CD4-positive, alpha-beta memory T cell (primary cell): ENCODE results near the gene GADL1. TPM values are rescaled to one million over a fixed set of nuclear protein-coding genes. Genes with fewer than 3 reads are reported as not detected.

Experiments used
- CTCF ChIA-PET: fragments of 350-600 bp; sonication (Branson Sonifier 250); formaldehyde crosslinking; loops from one replicate; lab custom pipeline; 2021; ENCODE audit warnings: inconsistent platforms; ENCODE audit not compliant: partially characterized antibody; lab: Charles Lee
- POLR2A ChIA-PET: fragments of 350-600 bp; sonication (Branson Sonifier 250); formaldehyde crosslinking; loops from one replicate; lab custom pipeline; 2021; ENCODE audit not compliant: partially characterized antibody; lab: Charles Lee
- DNase-seq, 5 donors: peaks; one replicate each; pipeline versions ENCODE4 v3.0.0 to v3.0.0-alpha.2; 2020 to 2022; ENCODE audit warnings: mixed read lengths in 1 of 5
- H3K27ac ChIP-seq: one replicate; pipeline ENCODE4 v1.7.0; 2013; ENCODE audit warnings: low read depth, low read length
- H3K27me3 ChIP-seq: 2 replicates; pipeline ENCODE4 v1.7.0; 2013; ENCODE audit warnings: mild to moderate bottlenecking, low read length, moderate library complexity; ENCODE audit not compliant: insufficient read depth
- H3K36me3 ChIP-seq: 2 replicates; pipeline ENCODE4 v1.7.0; 2013; ENCODE audit warnings: mild to moderate bottlenecking, low read length, moderate library complexity; ENCODE audit not compliant: insufficient read depth
- H3K4me1 ChIP-seq: 2 replicates; pipeline ENCODE4 v1.7.0; 2013; ENCODE audit warnings: mild to moderate bottlenecking, low read length, moderate library complexity; ENCODE audit not compliant: insufficient read depth
- H3K4me3 ChIP-seq, 2 donors: one replicate each; pipeline ENCODE4 v1.7.0; 2013; ENCODE audit warnings: low read length in 2 of 2, mild to moderate bottlenecking in 1 of 2
- H3K9me3 ChIP-seq, 2 donors: one replicate each; pipeline ENCODE4 v1.7.0; 2013; ENCODE audit warnings: low read length in 2 of 2, control low read depth in 1 of 2; ENCODE audit not compliant: control insufficient read depth in 1 of 2
- H3K27ac Mint-ChIP-seq, 7 donors: one replicate each; pipeline ENCODE4 v1.8.0; 2020 to 2021; ENCODE audit warnings: mixed read lengths in 7 of 7, mild to moderate bottlenecking in 6 of 7, inconsistent platforms in 3 of 7, moderate library complexity in 3 of 7
- H3K27me3 Mint-ChIP-seq, 2 donors: one replicate each; pipeline ENCODE4 v1.8.0; 2020 to 2021; ENCODE audit warnings: mixed read lengths in 2 of 2
- H3K36me3 Mint-ChIP-seq, 2 donors: one replicate each; pipeline ENCODE4 v1.8.0; 2020 to 2021; ENCODE audit warnings: mixed read lengths in 2 of 2, inconsistent platforms in 1 of 2, mild to moderate bottlenecking in 1 of 2
- H3K4me1 Mint-ChIP-seq, 4 donors: one replicate each; pipeline ENCODE4 v1.8.0; 2020 to 2021; ENCODE audit warnings: mixed read lengths in 4 of 4, mild to moderate bottlenecking in 1 of 4
- H3K4me3 Mint-ChIP-seq, 8 donors: one replicate each; pipeline ENCODE4 v1.8.0; 2020 to 2021; ENCODE audit warnings: mixed read lengths in 8 of 8, mild to moderate bottlenecking in 7 of 8, moderate library complexity in 6 of 8, inconsistent platforms in 3 of 8
- H3K9me3 Mint-ChIP-seq, 8 donors: one replicate each; pipeline ENCODE4 v1.8.0; 2020 to 2021; ENCODE audit warnings: mixed read lengths in 8 of 8, mild to moderate bottlenecking in 5 of 8, inconsistent platforms in 3 of 8, moderate library complexity in 1 of 8
- intact Hi-C: fragments of 100-400 bp; cut with micrococcal nuclease; formaldehyde crosslinking; loops from one replicate; pipeline ENCODE4 v1.15.1; 2023
- polyA plus RNA-seq, 2 donors: library from polyadenylated mRNA; unstranded; fragments of 300-500 nt; fragmentation: Illumina TruSeq; gene quantifications; one replicate each; pipeline ENCODE4 v1.2.3, GENCODE V29; 2021
- total RNA-seq, 2 experiments: library from RNA; stranded (reverse); gene quantifications; one replicate each; pipeline ENCODE4 v1.2.3, GENCODE V29; 2021

GADL1 gene
- total and polyA plus RNA-seq, 4 experiments from 2014 or later, result not detected

DNA sequence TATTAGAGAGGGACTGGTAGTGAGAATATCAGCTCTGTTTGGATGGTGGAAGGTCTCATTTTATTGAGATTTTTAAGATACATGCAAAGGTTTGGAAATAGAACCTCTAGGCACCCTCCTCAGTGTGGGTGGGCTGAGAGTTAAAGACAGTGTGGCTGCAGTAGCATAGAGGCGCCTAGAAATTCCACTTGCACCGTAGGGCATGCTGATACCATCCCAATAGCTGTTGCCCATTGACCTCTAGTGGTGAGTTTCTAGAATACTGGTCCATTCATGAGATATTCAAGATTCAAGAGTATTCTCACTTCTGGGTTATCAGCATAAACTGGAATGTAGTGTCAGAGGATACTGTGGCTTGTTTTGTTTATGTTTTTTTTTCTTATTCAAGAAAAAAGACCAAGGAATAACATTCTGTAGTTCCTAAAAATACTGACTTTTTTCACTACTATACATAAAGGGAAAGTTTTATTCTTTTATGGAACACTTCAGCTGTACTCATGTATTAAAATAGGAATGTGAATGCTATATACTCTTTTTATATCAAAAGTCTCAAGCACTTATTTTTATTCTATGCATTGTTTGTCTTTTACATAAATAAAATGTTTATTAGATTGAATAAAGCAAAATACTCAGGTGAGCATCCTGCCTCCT, 200.9 kb downstream of the GADL1 start:
- peak; percentile 60 to 70 (median 67) for DNase-seq
- Histone ChIP-seq H3K4me3 (no peak overlapping the region), H3K27me3 (no peaks in the 10 kb centered on the region), H3K4me1 (peaks cover 26% of the 10 kb centered on the region), H3K36me3 (peaks cover 59% of the 10 kb centered on the region), H3K27ac (no peak overlapping the region), H3K9me3 (no peaks in the 10 kb centered on the region)
- ChIA-PET CTCF (interaction anchor here (0.6 to 6.5 kb wide), 70 partner anchors 8 to 680 kb away, joined by 3 to 74 read pairs (median 4); no protein-coding TSS in a partner anchor), POLR2A (interaction anchor here (0.8 to 4.5 kb wide), 14 partner anchors 11 to 374 kb away, joined by 3 to 18 read pairs (median 4); partner anchors contain the start of gene TGFBR2)
- H3K36me3 Mint-ChIP-seq, result peaks cover 64 to 89% of the 10 kb centered on the region in 2 donors
- H3K4me1 Mint-ChIP-seq, result peaks cover 34 to 46% (median 38%) of the 10 kb centered on the region in 4 donors
- peak overlapping the region; percentile 17 to 86 (median 47) for H3K27ac Mint-ChIP-seq
- no peak overlapping the region for H3K4me3 Mint-ChIP-seq
- no peaks in the 10 kb centered on the region for H3K27me3 Mint-ChIP-seq
- H3K9me3 Mint-ChIP-seq, result no peaks in the 10 kb centered on the region
- intact Hi-C loops, result loop anchor here (1.0 to 5.0 kb wide), 8 partner anchors 35 to 651 kb away; no protein-coding TSS in a partner anchor

- Mint-ChIP-seq H3K4me1 (peaks cover 40 to 56% (median 47%) of the 10 kb centered on the region in 4 donors), H3K27ac (peak overlapping the region in 6 of 7 donors; percentile 33 to 74 (median 48)), H3K4me3 (no peak overlapping the region), H3K36me3 (peaks cover 71 to 90% of the 10 kb centered on the region in 2 donors), H3K27me3 (no peaks in the 10 kb centered on the region), H3K9me3 (no peaks in the 10 kb centered on the region)
- H3K4me1 ChIP-seq, result peaks cover 35% of the 10 kb centered on the region
- no peaks in the 10 kb centered on the region for H3K27me3 ChIP-seq
- intact Hi-C loops, result loop anchor here (1.0 to 5.0 kb wide), 8 partner anchors 34 to 650 kb away; no protein-coding TSS in a partner anchor
- no peak overlapping the region for H3K4me3 ChIP-seq
- POLR2A ChIA-PET, result interaction anchor here (0.8 to 4.5 kb wide), 12 partner anchors 10 to 373 kb away, joined by 3 to 18 read pairs (median 4); partner anchors contain the start of gene TGFBR2
- CTCF ChIA-PET, result interaction anchor here (0.6 to 6.5 kb wide), 56 partner anchors 8 to 679 kb away, joined by 3 to 74 read pairs (median 4); no protein-coding TSS in a partner anchor
- H3K27ac ChIP-seq, result no peak overlapping the region
- H3K36me3 ChIP-seq, result peaks cover 67% of the 10 kb centered on the region
- no peaks in the 10 kb centered on the region for H3K9me3 ChIP-seq
- no peak for DNase-seq
Measured at GRCh38 chr3:30692498-30693130, 201.8 kb downstream of the GADL1 start.

- H3K36me3 Mint-ChIP-seq, result peaks cover 70 to 90% of the 10 kb centered on the region in 2 donors
- ChIA-PET CTCF (interaction anchor here (0.6 to 6.5 kb wide), 17 partner anchors 25 to 678 kb away, joined by 3 to 74 read pairs (median 8); no protein-coding TSS in a partner anchor), POLR2A (interaction anchor here (0.9 to 4.5 kb wide), 4 partner anchors 25 to 86 kb away, joined by 3 to 18 read pairs (median 4); partner anchors contain the start of gene TGFBR2)
- Histone ChIP-seq H3K27me3 (no peaks in the 10 kb centered on the region), H3K4me3 (no peak overlapping the region), H3K4me1 (peaks cover 36% of the 10 kb centered on the region), H3K27ac (no peak overlapping the region), H3K9me3 (no peaks in the 10 kb centered on the region), H3K36me3 (peaks cover 71% of the 10 kb centered on the region)
- no peak for DNase-seq
- intact Hi-C loops, result loop anchor here (2.0 to 5.0 kb wide), 2 partner anchors 33 to 255 kb away; no protein-coding TSS in a partner anchor
- peak overlapping the region; percentile 33 to 74 (median 48) for H3K27ac Mint-ChIP-seq
- no peak overlapping the region for H3K4me3 Mint-ChIP-seq
- H3K27me3 Mint-ChIP-seq, result no peaks in the 10 kb centered on the region
- no peaks in the 10 kb centered on the region for H3K9me3 Mint-ChIP-seq
- peaks cover 44 to 62% (median 52%) of the 10 kb centered on the region in 4 donors for H3K4me1 Mint-ChIP-seq
Measured at GRCh38 chr3:30691944-30692343, 202.5 kb downstream of the GADL1 start.

GRCh38 chr3:30691249-30691880, 203.1 kb downstream of the GADL1 start:
- Mint-ChIP-seq H3K36me3 (peaks cover 69 to 89% of the 10 kb centered on the region in 2 donors), H3K4me3 (no peak overlapping the region), H3K27me3 (no peaks in the 10 kb centered on the region), H3K4me1 (peaks cover 45 to 68% (median 57%) of the 10 kb centered on the region in 4 donors), H3K9me3 (no peaks in the 10 kb centered on the region), H3K27ac (peak overlapping the region in 6 of 7 donors; percentile 3 to 92 (median 57))
- Histone ChIP-seq H3K9me3 (no peaks in the 10 kb centered on the region), H3K4me1 (peaks cover 42% of the 10 kb centered on the region), H3K27ac (no peak overlapping the region), H3K27me3 (no peaks in the 10 kb centered on the region), H3K36me3 (peaks cover 71% of the 10 kb centered on the region), H3K4me3 (no peak overlapping the region)
- POLR2A ChIA-PET, result interaction anchor here (0.9 to 4.5 kb wide), 4 partner anchors 25 to 85 kb away, joined by 3 to 18 read pairs (median 4); partner anchors contain the start of gene TGFBR2
- intact Hi-C loops, result loop anchor here (5.0 kb wide), 1 partner anchor 254 kb away; no protein-coding TSS in a partner anchor
- CTCF ChIA-PET, result interaction anchor here (0.6 to 6.5 kb wide), 13 partner anchors 24 to 649 kb away, joined by 3 to 74 read pairs (median 6); no protein-coding TSS in a partner anchor
- DNase-seq, result no peak

DNA sequence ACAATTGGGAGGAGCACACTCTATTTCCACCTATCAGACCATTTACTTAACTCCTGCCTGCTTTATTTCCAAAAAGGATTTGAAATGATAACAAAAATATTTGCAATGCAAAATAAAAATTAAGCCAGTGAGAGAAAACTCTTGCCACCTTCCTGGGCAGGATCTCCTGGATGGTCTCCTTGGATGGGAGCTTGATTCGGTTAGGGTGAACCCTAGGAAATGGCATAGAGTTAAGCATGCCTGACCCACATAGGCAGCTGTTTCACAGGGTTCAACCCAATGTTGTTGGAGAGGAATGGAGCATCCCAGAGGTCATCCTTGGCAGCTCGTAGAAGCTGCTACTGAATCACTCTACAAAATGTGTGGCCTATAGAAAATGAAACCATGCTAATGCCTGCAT, 204.3 kb downstream of the GADL1 start:
- Mint-ChIP-seq H3K9me3 (no peaks in the 10 kb centered on the region), H3K4me3 (peak overlapping the region in 1 of 8 donors; percentile 9), H3K27ac (peak overlapping the region; percentile 1 to 92 (median 52)), H3K4me1 (peaks cover 52 to 76% (median 64%) of the 10 kb centered on the region in 4 donors), H3K27me3 (no peaks in the 10 kb centered on the region), H3K36me3 (peaks cover 72 to 90% of the 10 kb centered on the region in 2 donors)
- H3K4me1 ChIP-seq, result peaks cover 53% of the 10 kb centered on the region
- POLR2A ChIA-PET, result no interaction called here
- DNase-seq, result no peak
- H3K27ac ChIP-seq, result no peak overlapping the region
- H3K9me3 ChIP-seq, result no peaks in the 10 kb centered on the region
- CTCF ChIA-PET, result interaction anchor here (2.1 kb wide), 1 partner anchor 61 kb away, joined by 11 read pairs; no protein-coding TSS in a partner anchor
- H3K27me3 ChIP-seq, result no peaks in the 10 kb centered on the region
- peaks cover 61% of the 10 kb centered on the region for H3K36me3 ChIP-seq
- intact Hi-C loops, result loop anchor here (5.0 kb wide), 1 partner anchor 253 kb away; no protein-coding TSS in a partner anchor
- no peak overlapping the region for H3K4me3 ChIP-seq

DNA sequence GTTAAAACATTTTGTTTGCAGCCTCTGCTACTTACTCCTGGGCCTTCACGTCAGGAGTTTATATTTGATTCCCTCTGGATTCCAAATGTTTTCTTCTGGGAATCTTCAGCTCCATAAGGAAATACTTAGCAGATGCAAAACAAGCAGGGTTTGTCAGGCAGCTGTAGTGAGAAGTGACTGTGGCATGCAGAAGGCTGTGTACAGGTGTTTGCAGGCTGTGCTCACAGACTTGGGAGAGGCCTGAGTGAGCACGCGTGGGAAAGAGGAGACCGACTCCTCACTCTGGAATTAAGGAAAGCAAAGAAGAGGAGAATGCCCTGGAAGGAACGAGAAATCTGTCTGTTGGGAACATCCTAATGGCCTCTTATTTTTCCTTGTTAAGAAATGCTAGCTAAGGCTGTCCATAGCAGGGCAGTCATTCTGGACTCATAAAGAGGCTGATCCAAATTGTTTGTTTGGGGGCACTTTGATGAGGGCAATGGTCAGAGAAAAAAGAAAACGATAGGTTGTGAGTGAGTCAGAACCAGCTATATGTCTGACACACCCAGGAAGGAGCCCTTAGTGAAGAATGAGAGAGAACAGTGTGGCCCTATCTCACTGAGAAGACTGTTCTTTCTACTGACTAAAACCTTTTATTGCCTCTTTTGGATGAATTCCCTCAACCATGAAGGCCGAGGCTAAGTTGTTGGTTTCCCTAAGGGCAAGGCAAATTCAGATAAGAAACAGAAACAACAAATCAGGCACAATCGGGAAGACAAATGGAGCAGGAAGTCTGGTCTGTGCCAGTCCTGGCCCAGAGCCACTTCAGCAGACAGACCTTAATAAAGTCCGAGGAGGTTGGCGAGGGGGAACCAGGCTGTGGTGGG, 205.5 kb downstream of the GADL1 start:
- Histone ChIP-seq H3K4me3 (no peak overlapping the region), H3K36me3 (peaks cover 49% of the 10 kb centered on the region), H3K9me3 (no peaks in the 10 kb centered on the region), H3K27ac (peak overlapping the region; percentile 28), H3K4me1 (peaks cover 65% of the 10 kb centered on the region), H3K27me3 (no peaks in the 10 kb centered on the region)
- CTCF ChIA-PET, result interaction anchor here (1.0 to 1.1 kb wide), 2 partner anchors 81 to 490 kb away, joined by 3 to 5 read pairs; no protein-coding TSS in a partner anchor
- intact Hi-C loops, result no loop called here
- Mint-ChIP-seq H3K27ac (peak overlapping the region; percentile 63 to 94 (median 92)), H3K27me3 (no peaks in the 10 kb centered on the region), H3K9me3 (no peaks in the 10 kb centered on the region), H3K36me3 (peaks cover 71 to 90% of the 10 kb centered on the region in 2 donors), H3K4me1 (peaks cover 56 to 88% (median 71%) of the 10 kb centered on the region in 4 donors), H3K4me3 (peak overlapping the region in 5 of 8 donors; percentile 27 to 65 (median 45))
- POLR2A ChIA-PET, result interaction anchor here (1.1 to 2.3 kb wide), 8 partner anchors 9 to 83 kb away, joined by 3 to 8 read pairs (median 5); partner anchors contain the start of gene TGFBR2
- no peak for DNase-seq
